Glomerular endothelial cell (primary cell): ENCODE results near the gene P2RY8. TPM values are rescaled to one million over a fixed set of nuclear protein-coding genes. Genes with fewer than 3 reads are reported as not detected.
"Not testable (repeated sequence)": the region's sequence is repeated elsewhere in the genome, so short reads cannot be mapped to it uniquely, and the experiment has no call there.

ENCODE experiments used
- DNase-seq: peaks from one replicate; pipeline ENCODE4 v3.0.0-alpha.2; 2011; ENCODE audit warnings: low read depth, low spot score; ENCODE audit errors: extremely low read depth
- total RNA-seq: library from RNA; depleted of rRNA; stranded (reverse); fragments of >200 nt; gene quantifications from 2 replicates; pipeline ENCODE4 v1.2.3, GENCODE V29; 2015

Gene P2RY8
- total RNA-seq, 1 donor from 2014 or later = 0.23 TPM

- no peak for DNase-seq
Measured at GRCh38 chrX:1545776-1546408, 8.9 kb upstream of the P2RY8 start.

- no peak for DNase-seq
Measured at GRCh38 chrX:1542994-1543725, 6.2 kb upstream of the P2RY8 start.

- not testable (repeated sequence) for DNase-seq
Measured at GRCh38 chrX:1539146-1539545, 2.2 kb upstream of the P2RY8 start.

GRCh38 chrX:1537716-1538090 is 718 bp upstream of the P2RY8 start:
- not testable (repeated sequence) for DNase-seq

GRCh38 chrX:1536712-1537030 is 314 bp downstream of the P2RY8 start:
- no peak for DNase-seq

- DNase-seq = no peak
Measured at GRCh38 chrX:1535241-1536041, 1.5 kb downstream of the P2RY8 start.

GRCh38 chrX:1534301-1535168 is 2.5 kb downstream of the P2RY8 start:
- DNase-seq = no peak

- no peak for DNase-seq
Measured at GRCh38 chrX:1533058-1533457, 3.9 kb downstream of the P2RY8 start.

GRCh38 chrX:1531096-1531890 is 5.7 kb downstream of the P2RY8 start:
- no peak for DNase-seq

GRCh38 chrX:1529756-1530155 is 7.2 kb downstream of the P2RY8 start:
- no peak for DNase-seq

- DNase-seq = no peak
Measured at GRCh38 chrX:1529328-1529727, 7.7 kb downstream of the P2RY8 start.

GRCh38 chrX:1528884-1529203 is 8.1 kb downstream of the P2RY8 start:
- no peak for DNase-seq

GRCh38 chrX:1528186-1528883 is 8.7 kb downstream of the P2RY8 start:
- DNase-seq = no peak

GRCh38 chrX:1527457-1527856 is 9.5 kb downstream of the P2RY8 start:
- DNase-seq = no peak

- no peak for DNase-seq
Measured at GRCh38 chrX:1526565-1526964, 10.4 kb downstream of the P2RY8 start.

- no peak for DNase-seq
Measured at GRCh38 chrX:1525583-1526355, 11.2 kb downstream of the P2RY8 start.

- DNase-seq = no peak
Measured at GRCh38 chrX:1524874-1525582, 12.0 kb downstream of the P2RY8 start.

- DNase-seq = not testable (repeated sequence)
Measured at GRCh38 chrX:1522905-1523304, 14.1 kb downstream of the P2RY8 start.
